ENCODE results near the gene RNPEPL1. TPM values are rescaled to one million over a fixed set of nuclear protein-coding genes. Genes with fewer than 3 reads are reported as not detected.

Gene RNPEPL1, protein sequence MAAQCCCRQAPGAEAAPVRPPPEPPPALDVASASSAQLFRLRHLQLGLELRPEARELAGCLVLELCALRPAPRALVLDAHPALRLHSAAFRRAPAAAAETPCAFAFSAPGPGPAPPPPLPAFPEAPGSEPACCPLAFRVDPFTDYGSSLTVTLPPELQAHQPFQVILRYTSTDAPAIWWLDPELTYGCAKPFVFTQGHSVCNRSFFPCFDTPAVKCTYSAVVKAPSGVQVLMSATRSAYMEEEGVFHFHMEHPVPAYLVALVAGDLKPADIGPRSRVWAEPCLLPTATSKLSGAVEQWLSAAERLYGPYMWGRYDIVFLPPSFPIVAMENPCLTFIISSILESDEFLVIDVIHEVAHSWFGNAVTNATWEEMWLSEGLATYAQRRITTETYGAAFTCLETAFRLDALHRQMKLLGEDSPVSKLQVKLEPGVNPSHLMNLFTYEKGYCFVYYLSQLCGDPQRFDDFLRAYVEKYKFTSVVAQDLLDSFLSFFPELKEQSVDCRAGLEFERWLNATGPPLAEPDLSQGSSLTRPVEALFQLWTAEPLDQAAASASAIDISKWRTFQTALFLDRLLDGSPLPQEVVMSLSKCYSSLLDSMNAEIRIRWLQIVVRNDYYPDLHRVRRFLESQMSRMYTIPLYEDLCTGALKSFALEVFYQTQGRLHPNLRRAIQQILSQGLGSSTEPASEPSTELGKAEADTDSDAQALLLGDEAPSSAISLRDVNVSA
- 43.5 and 49.0 TPM in 2 replicates for total RNA-seq
- 59.7 and 61.2 TPM in 2 replicates for polyA plus RNA-seq

GRCh38 chr2:240567872-240568677, at the start of gene RNPEPL1:
RNPEPL1 (plus strand) TSS chr2:240568484; CDS start chr2:240568587, 103 bp downstream.
- H3K4me1 ChIP-seq (ENCODE audit: low read depth), result peaks cover 20% of the 10 kb centered on the region
- no peak within 1 kb of the TSS for H3K27ac ChIP-seq
- no peak for TF ChIP-seq CTCF (IDR thresholded peaks at IDR 0.05; ENCODE audit: low read depth, low read length)
- H3K36me3 ChIP-seq, result no peaks in the 10 kb centered on the region
- DNase-seq (ENCODE audit: low read depth in 1 of 2, low spot score in 1 of 2), result peak in 1 of 2 donors; percentile 72
- peak within 1 kb of the TSS; percentile 56 for H3K4me3 ChIP-seq
- H3K27me3 ChIP-seq, result no peaks in the 10 kb centered on the region
- H3K9me3 ChIP-seq (ENCODE audit: low read depth), result no peaks in the 10 kb centered on the region

GRCh38 chr2:240518981-240519380, 49.3 kb upstream of the RNPEPL1 start:
- H3K9me3 ChIP-seq (ENCODE audit: low read depth), result no peaks in the 10 kb centered on the region
- TF ChIP-seq CTCF (IDR thresholded peaks at IDR 0.05; ENCODE audit: low read depth, low read length), result no peak
- H3K4me1 ChIP-seq (ENCODE audit: low read depth), result no peaks in the 10 kb centered on the region
- no peak overlapping the region for H3K4me3 ChIP-seq
- H3K36me3 ChIP-seq, result no peaks in the 10 kb centered on the region
- no peak overlapping the region for H3K27ac ChIP-seq
- H3K27me3 ChIP-seq, result peaks cover 12% of the 10 kb centered on the region
- no peak for DNase-seq (ENCODE audit: low read depth in 1 of 2, low spot score in 1 of 2)

GRCh38 chr2:240519396-240520129, 48.7 kb upstream of the RNPEPL1 start:
- no peak overlapping the region for H3K27ac ChIP-seq

GRCh38 chr2:240520130-240520973, 47.9 kb upstream of the RNPEPL1 start:
- Histone ChIP-seq H3K27me3 (peaks cover 12% of the 10 kb centered on the region), H3K4me3 (no peak overlapping the region), H3K9me3 (ENCODE audit: low read depth) (no peaks in the 10 kb centered on the region), H3K27ac (no peak overlapping the region), H3K4me1 (ENCODE audit: low read depth) (no peaks in the 10 kb centered on the region), H3K36me3 (no peaks in the 10 kb centered on the region)
- no peak for TF ChIP-seq CTCF (IDR thresholded peaks at IDR 0.05; ENCODE audit: low read depth, low read length)
- no peak for DNase-seq (ENCODE audit: low read depth in 1 of 2, low spot score in 1 of 2)

More at GRCh38 chr2:240519396-240520129, 48.7 kb upstream of the RNPEPL1 start:
- no peak for TF ChIP-seq CTCF (IDR thresholded peaks at IDR 0.05; ENCODE audit: low read depth, low read length)
- H3K27me3 ChIP-seq, result peaks cover 12% of the 10 kb centered on the region
- peak in 1 of 2 donors; percentile 47 for DNase-seq (ENCODE audit: low read depth in 1 of 2, low spot score in 1 of 2)
- no peak overlapping the region for H3K4me3 ChIP-seq
- no peaks in the 10 kb centered on the region for H3K36me3 ChIP-seq
- H3K9me3 ChIP-seq (ENCODE audit: low read depth), result no peaks in the 10 kb centered on the region
- H3K4me1 ChIP-seq (ENCODE audit: low read depth), result no peaks in the 10 kb centered on the region

Measured in cardiac muscle cell (in vitro differentiated cells and primary cell).